MM.1S (cell line): Measurements from ENCODE around the gene RALY.

ENCODE experiments used
- DNase-seq: peaks from one replicate; pipeline ENCODE4 v3.0.0-alpha.2; 2015
- H2AFZ ChIP-seq: fragments of 300-600 bp; sonication (generic); 2 replicates; pipeline ENCODE4 v1.6.0; 2016; ENCODE audit warnings: antibody characterized with exemption, low read length
- H3F3A ChIP-seq: fragments of 300-600 bp; sonication (generic); 2 replicates; pipeline ENCODE4 v1.6.1; 2016; ENCODE audit warnings: mild to moderate bottlenecking, antibody characterized with exemption, low read length, moderate library complexity, mixed read lengths; ENCODE audit not compliant: insufficient read depth
- H3K27ac ChIP-seq: fragments of 300-600 bp; sonication (generic); 2 replicates; pipeline ENCODE4 v1.5.1; 2016; ENCODE audit warnings: mild to moderate bottlenecking, low read length
- H3K27me3 ChIP-seq: fragments of 300-600 bp; sonication (generic); replicated peaks from 2 replicates; pipeline ENCODE4 v1.6.0; 2016; ENCODE audit warnings: low read length; ENCODE audit not compliant: insufficient read depth
- H3K36me3 ChIP-seq: fragments of 300-600 bp; sonication (generic); replicated peaks from 2 replicates; pipeline ENCODE4 v1.6.1; 2016; ENCODE audit warnings: mild to moderate bottlenecking, low read length, mixed read lengths; ENCODE audit not compliant: insufficient read depth
- H3K4me1 ChIP-seq: fragments of 300-600 bp; sonication (generic); 2 replicates; pipeline ENCODE4 v1.6.1; 2016; ENCODE audit warnings: low read length, mixed read lengths
- H3K4me2 ChIP-seq: fragments of 300-600 bp; sonication (generic); 2 replicates; pipeline ENCODE4 v1.6.0; 2016; ENCODE audit warnings: low read depth, low read length
- H3K4me3 ChIP-seq: fragments of 300-600 bp; sonication (generic); 2 replicates; pipeline ENCODE4 v1.5.1; 2016; ENCODE audit warnings: low read length, mixed read lengths
- H3K79me2 ChIP-seq: fragments of 300-600 bp; sonication (generic); 2 replicates; pipeline ENCODE4 v1.6.1; 2016; ENCODE audit warnings: mixed run types, low read length, mixed read lengths
- H3K9ac ChIP-seq: fragments of 300-600 bp; sonication (generic); 2 replicates; pipeline ENCODE4 v1.6.1; 2016; ENCODE audit warnings: low read length, mixed read lengths
- H3K9me2 ChIP-seq: fragments of 300-600 bp; sonication (generic); replicated peaks from 2 replicates; pipeline ENCODE4 v1.6.1; 2016; ENCODE audit warnings: mild to moderate bottlenecking, low read length, mixed read lengths; ENCODE audit not compliant: insufficient read depth
- H3K9me3 ChIP-seq: fragments of 300-600 bp; sonication (generic); replicated peaks from 2 replicates; pipeline ENCODE4 v1.6.1; 2016; ENCODE audit warnings: mild to moderate bottlenecking, low read length, mixed read lengths; ENCODE audit not compliant: insufficient read depth
- H4K20me1 ChIP-seq: fragments of 300-600 bp; sonication (generic); 2 replicates; pipeline ENCODE4 v1.6.1; 2016; ENCODE audit warnings: mild to moderate bottlenecking, low read length, moderate library complexity, mixed read lengths; ENCODE audit not compliant: insufficient read depth
- CTCF ChIP-seq: fragments of 300-600 bp; sonication (generic); IDR thresholded peaks from 2 replicates; pipeline ENCODE4 v1.5.1; 2016; ENCODE audit warnings: antibody characterized with exemption, low read length, mixed read lengths
- EZH2 ChIP-seq: fragments of 300-600 bp; sonication (generic); optimal IDR thresholded peaks from 2 replicates; pipeline ENCODE3; 2017; ENCODE audit warnings: low read depth, mild to moderate bottlenecking, antibody characterized with exemption, low read length, mixed read lengths
- EZH2phosphoT487 ChIP-seq: fragments of 300-600 bp; sonication (generic); IDR thresholded peaks from 2 replicates; pipeline ENCODE4 v1.6.1; 2018; ENCODE audit warnings: antibody characterized with exemption, low read length

RALY gene

GRCh38 chr20:33979094-33979493, 14.6 kb upstream of the RALY start:
- no peak overlapping the region for H3K9ac ChIP-seq
- H3F3A ChIP-seq: no peaks in the 10 kb centered on the region
- H3K9me3 ChIP-seq: no peaks in the 10 kb centered on the region
- DNase-seq: no peak
- H3K4me1 ChIP-seq: no peaks in the 10 kb centered on the region
- no peak overlapping the region for H2AFZ ChIP-seq
- no peak overlapping the region for H3K4me2 ChIP-seq
- no peaks in the 10 kb centered on the region for H3K9me2 ChIP-seq
- no peak overlapping the region for H3K27ac ChIP-seq
- H3K4me3 ChIP-seq: no peak overlapping the region
- no peaks in the 10 kb centered on the region for H3K36me3 ChIP-seq
- no peaks in the 10 kb centered on the region for H4K20me1 ChIP-seq
- TF ChIP-seq EZH2phosphoT487 (no peak), EZH2 (no peak), CTCF (no peak)
- no peaks in the 10 kb centered on the region for H3K79me2 ChIP-seq
- no peaks in the 10 kb centered on the region for H3K27me3 ChIP-seq

DNA sequence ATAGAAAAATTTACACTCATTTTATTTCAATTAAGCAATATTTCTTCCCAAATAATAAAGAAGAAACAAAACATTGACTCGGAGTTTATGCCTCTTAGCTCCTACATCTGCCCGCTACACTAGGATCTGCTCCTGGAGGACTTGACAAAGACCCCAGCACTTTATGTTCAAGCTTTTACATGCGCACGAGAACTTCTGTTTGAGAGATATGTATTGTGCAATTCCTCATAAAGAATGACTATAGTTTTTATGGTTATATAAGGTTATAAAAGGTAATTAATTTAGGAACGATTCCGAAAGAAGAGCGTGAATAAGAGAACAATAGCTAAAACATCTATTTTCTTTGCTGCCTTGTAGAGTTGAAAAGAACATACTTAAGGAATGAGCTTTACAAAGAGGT, 12.4 kb upstream of the RALY start:
- Histone ChIP-seq H2AFZ (no peak overlapping the region), H3K36me3 (no peaks in the 10 kb centered on the region), H3K9me3 (no peaks in the 10 kb centered on the region), H4K20me1 (no peaks in the 10 kb centered on the region), H3K4me3 (no peak overlapping the region), H3F3A (no peaks in the 10 kb centered on the region), H3K79me2 (no peaks in the 10 kb centered on the region), H3K27me3 (no peaks in the 10 kb centered on the region), H3K27ac (no peak overlapping the region), H3K9me2 (no peaks in the 10 kb centered on the region), H3K4me2 (no peak overlapping the region), H3K4me1 (no peaks in the 10 kb centered on the region), H3K9ac (no peak overlapping the region)
- TF ChIP-seq CTCF (no peak), EZH2 (no peak), EZH2phosphoT487 (no peak)
- no peak for DNase-seq

- no peak overlapping the region for H2AFZ ChIP-seq
- DNase-seq: no peak
- H3K9me3 ChIP-seq: no peaks in the 10 kb centered on the region
- no peaks in the 10 kb centered on the region for H3K9me2 ChIP-seq
- H3K4me2 ChIP-seq: no peak overlapping the region
- no peaks in the 10 kb centered on the region for H3F3A ChIP-seq
- H3K79me2 ChIP-seq: no peaks in the 10 kb centered on the region
- H3K27ac ChIP-seq: no peak overlapping the region
- TF ChIP-seq EZH2 (no peak), EZH2phosphoT487 (no peak), CTCF (no peak)
- H3K9ac ChIP-seq: no peak overlapping the region
- no peaks in the 10 kb centered on the region for H4K20me1 ChIP-seq
- H3K4me3 ChIP-seq: no peak overlapping the region
- no peaks in the 10 kb centered on the region for H3K4me1 ChIP-seq
- H3K36me3 ChIP-seq: no peaks in the 10 kb centered on the region
- no peaks in the 10 kb centered on the region for H3K27me3 ChIP-seq
Measured at GRCh38 chr20:33981964-33982363, 11.7 kb upstream of the RALY start.
